SU-DHL-6 (cell line): ENCODE measurements around the gene SNRNP200.

Experiments
- CTCF ChIP-seq: fragments of 200-600 bp; sonication (generic); IDR thresholded peaks from one replicate; pipeline ENCODE4 v1.5.1; 2017; ENCODE audit warnings: antibody characterized with exemption, mild to moderate bottlenecking, low read length, moderate library complexity; ENCODE audit not compliant: insufficient read depth, poor library complexity, severe bottlenecking
- EZH2phosphoT487 ChIP-seq: fragments of 200-600 bp; sonication (generic), shearing (Covaris generic); conservative IDR thresholded peaks from 2 replicates; pipeline ENCODE4 v1.6.1; 2018; ENCODE audit warnings: mild to moderate bottlenecking, antibody characterized with exemption, low read length, moderate library complexity, mixed read lengths

GRCh38 chr2:96342085-96342484 lies 36.7 kb upstream of the SNRNP200 start:
- TF ChIP-seq CTCF (no peak), EZH2phosphoT487 (no peak)
